ENCODE data around the gene AMMECR1.

AMMECR1 gene

DNA sequence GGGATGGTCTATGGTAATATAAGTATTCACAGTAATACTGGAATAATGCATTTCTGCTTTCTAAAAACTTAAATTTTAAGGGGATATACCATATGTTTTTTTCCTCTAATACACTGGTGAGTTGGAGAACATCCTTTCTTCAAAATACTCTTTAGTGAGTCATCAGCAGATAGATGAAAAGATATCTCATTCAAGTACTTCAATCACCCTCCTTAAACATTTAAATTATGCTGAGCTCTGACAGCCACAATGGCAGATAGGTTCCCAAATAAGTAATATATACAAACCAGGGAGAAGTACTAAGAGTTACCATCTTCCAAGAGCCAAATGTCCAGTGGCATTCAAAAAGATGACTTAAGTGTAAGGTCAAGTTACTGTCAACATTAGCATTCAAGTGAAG is 52.2 kb downstream of the AMMECR1 start:
- no peak for DNase-seq
- Histone ChIP-seq H3K4me3 (ENCODE audit: low read depth, low read length) (no peak overlapping the region), H3K9me3 (no peaks in the 10 kb centered on the region), H3K4me1 (no peaks in the 10 kb centered on the region), H3K36me3 (no peaks in the 10 kb centered on the region), H3K27me3 (no peaks in the 10 kb centered on the region)
- TF ChIP-seq, protein P1, sequence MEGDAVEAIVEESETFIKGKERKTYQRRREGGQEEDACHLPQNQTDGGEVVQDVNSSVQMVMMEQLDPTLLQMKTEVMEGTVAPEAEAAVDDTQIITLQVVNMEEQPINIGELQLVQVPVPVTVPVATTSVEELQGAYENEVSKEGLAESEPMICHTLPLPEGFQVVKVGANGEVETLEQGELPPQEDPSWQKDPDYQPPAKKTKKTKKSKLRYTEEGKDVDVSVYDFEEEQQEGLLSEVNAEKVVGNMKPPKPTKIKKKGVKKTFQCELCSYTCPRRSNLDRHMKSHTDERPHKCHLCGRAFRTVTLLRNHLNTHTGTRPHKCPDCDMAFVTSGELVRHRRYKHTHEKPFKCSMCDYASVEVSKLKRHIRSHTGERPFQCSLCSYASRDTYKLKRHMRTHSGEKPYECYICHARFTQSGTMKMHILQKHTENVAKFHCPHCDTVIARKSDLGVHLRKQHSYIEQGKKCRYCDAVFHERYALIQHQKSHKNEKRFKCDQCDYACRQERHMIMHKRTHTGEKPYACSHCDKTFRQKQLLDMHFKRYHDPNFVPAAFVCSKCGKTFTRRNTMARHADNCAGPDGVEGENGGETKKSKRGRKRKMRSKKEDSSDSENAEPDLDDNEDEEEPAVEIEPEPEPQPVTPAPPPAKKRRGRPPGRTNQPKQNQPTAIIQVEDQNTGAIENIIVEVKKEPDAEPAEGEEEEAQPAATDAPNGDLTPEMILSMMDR (IDR thresholded peaks at IDR 0.05; ENCODE audit: low read depth, low read length) = no peak

DNA sequence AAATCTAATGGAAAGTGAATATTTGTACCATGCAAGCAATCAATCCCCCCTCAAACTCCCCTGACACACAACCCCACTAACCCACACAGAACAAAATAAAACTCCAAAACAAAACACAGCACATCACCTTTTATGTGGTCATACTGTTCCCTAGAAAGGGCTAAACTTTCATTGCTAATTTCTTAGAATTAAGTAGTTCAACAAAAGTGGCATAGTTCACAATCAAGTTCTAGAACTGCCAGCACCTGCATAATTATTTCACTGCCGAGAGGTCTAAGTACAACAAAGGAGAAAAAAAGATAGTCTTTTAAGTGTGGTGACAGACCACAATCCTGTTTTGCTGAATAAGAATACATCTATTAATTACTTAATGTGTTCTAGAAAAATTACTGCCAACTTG is 58.8 kb downstream of the AMMECR1 start:
- Histone ChIP-seq H3K27me3 (no peaks in the 10 kb centered on the region), H3K4me3 (ENCODE audit: low read depth, low read length) (no peak overlapping the region), H3K4me1 (no peaks in the 10 kb centered on the region), H3K9me3 (no peaks in the 10 kb centered on the region), H3K36me3 (no peaks in the 10 kb centered on the region)
- TF ChIP-seq, protein P1 (IDR thresholded peaks at IDR 0.05; ENCODE audit: low read depth, low read length) = no peak
- no peak for DNase-seq

DNA sequence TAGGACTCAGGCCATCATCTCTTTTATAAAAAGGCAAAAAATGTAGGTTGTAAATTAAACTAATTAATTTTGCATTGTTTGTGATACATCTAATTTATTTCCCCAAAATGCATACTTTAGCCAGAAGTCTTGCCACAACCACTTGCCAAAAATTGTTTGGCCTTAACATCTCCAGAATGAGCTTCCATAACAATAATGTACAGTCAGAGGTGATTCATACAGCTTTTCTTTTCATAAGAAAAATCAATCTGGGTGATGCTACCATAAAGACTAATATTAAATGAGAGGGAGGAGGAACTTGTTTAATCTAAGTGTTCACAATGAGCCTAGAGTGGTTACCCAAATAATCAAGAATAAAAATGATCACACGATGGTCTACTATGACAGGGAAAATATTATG is 59.3 kb downstream of the AMMECR1 start:
- TF ChIP-seq, protein P1 (IDR thresholded peaks at IDR 0.05; ENCODE audit: low read depth, low read length) = no peak
- H3K27me3 ChIP-seq = no peaks in the 10 kb centered on the region
- H3K9me3 ChIP-seq = no peaks in the 10 kb centered on the region
- no peak for DNase-seq
- no peaks in the 10 kb centered on the region for H3K36me3 ChIP-seq
- no peak overlapping the region for H3K4me3 ChIP-seq (ENCODE audit: low read depth, low read length)
- no peaks in the 10 kb centered on the region for H3K4me1 ChIP-seq

DNA sequence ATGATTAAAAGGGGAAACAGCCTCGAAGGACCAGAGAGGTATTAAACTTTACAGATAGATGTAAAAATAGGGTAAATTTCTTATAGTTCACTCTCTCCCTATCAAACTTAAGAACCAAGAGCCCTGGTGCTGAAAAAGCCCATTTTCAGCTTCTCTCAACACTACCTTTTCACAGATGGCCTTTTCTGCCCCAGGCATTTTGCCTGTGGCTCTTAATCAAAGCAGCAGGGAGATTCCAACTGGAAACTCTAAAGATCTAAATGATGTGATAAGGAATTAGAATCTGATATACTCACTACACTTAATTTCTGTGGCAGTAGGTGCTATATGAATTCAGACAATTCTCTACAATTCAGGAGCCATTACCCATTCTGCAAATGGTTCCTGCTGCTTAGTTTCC is 60.0 kb downstream of the AMMECR1 start:
- DNase-seq = peak; percentile 5
- H3K4me3 ChIP-seq (ENCODE audit: low read depth, low read length) = no peak overlapping the region
- no peaks in the 10 kb centered on the region for H3K36me3 ChIP-seq
- TF ChIP-seq, protein P1 (IDR thresholded peaks at IDR 0.05; ENCODE audit: low read depth, low read length) = no peak
- no peaks in the 10 kb centered on the region for H3K4me1 ChIP-seq
- H3K9me3 ChIP-seq = no peaks in the 10 kb centered on the region
- H3K27me3 ChIP-seq = no peaks in the 10 kb centered on the region

DNA sequence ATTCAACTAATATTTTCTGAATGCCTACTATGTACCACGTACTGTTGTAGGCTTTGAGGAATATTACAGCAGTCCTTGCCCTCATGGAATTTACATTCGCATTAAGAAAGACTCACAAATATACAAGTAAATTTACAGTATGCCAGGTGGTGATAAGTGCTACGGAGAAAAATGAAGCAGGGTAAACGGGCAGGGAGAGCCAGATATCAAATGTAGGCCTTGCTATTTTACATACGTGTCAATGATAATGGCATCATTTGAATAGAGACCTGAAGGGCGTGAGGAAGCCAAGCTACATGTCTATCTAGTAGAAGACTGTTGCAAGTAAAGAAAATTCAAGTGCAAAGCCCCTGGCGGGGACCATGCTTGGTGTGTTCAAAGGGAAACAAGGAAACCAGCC is 65.2 kb downstream of the AMMECR1 start:
- TF ChIP-seq, protein P1 (IDR thresholded peaks at IDR 0.05; ENCODE audit: low read depth, low read length) = no peak
- H3K36me3 ChIP-seq = no peaks in the 10 kb centered on the region

DNA sequence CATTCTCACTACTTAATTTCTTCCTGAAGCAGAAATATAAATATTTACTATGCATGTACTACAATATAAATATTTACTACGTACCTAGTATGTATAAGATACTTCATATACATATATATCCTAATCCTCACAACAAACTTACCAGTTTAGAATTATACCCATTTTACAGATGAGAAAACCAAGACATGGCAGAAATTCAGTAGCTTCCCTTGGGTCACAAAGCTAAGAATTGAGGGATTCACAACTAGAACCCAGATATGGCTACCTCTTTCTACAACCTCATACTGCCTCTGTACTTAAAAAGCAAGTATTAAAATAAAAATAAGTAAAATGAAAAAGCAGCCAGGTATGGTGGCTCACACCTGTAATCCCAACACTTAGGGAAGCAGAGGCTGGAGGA is 65.9 kb downstream of the AMMECR1 start:
- H3K4me3 ChIP-seq (ENCODE audit: low read depth, low read length) = no peak overlapping the region
- H3K27me3 ChIP-seq = no peaks in the 10 kb centered on the region
- H3K9me3 ChIP-seq = no peaks in the 10 kb centered on the region
- no peak for DNase-seq
- TF ChIP-seq, protein P1 (IDR thresholded peaks at IDR 0.05; ENCODE audit: low read depth, low read length) = no peak
- no peaks in the 10 kb centered on the region for H3K4me1 ChIP-seq
- no peaks in the 10 kb centered on the region for H3K36me3 ChIP-seq

More for the DNA sequence above, 65.2 kb downstream of the AMMECR1 start:
- Histone ChIP-seq H3K4me3 (ENCODE audit: low read depth, low read length) (no peak overlapping the region), H3K4me1 (no peaks in the 10 kb centered on the region), H3K27me3 (no peaks in the 10 kb centered on the region), H3K9me3 (no peaks in the 10 kb centered on the region)
- DNase-seq = no peak
